ENCODE measurements around the gene PPP1R16B. TPM values are rescaled to one million over a fixed set of nuclear protein-coding genes. Genes with fewer than 3 reads are reported as not detected.

The PPP1R16B gene
- total RNA-seq, 4 donors from 2014 or later: 6.3 to 14.4 (median 9.0) TPM

DNA sequence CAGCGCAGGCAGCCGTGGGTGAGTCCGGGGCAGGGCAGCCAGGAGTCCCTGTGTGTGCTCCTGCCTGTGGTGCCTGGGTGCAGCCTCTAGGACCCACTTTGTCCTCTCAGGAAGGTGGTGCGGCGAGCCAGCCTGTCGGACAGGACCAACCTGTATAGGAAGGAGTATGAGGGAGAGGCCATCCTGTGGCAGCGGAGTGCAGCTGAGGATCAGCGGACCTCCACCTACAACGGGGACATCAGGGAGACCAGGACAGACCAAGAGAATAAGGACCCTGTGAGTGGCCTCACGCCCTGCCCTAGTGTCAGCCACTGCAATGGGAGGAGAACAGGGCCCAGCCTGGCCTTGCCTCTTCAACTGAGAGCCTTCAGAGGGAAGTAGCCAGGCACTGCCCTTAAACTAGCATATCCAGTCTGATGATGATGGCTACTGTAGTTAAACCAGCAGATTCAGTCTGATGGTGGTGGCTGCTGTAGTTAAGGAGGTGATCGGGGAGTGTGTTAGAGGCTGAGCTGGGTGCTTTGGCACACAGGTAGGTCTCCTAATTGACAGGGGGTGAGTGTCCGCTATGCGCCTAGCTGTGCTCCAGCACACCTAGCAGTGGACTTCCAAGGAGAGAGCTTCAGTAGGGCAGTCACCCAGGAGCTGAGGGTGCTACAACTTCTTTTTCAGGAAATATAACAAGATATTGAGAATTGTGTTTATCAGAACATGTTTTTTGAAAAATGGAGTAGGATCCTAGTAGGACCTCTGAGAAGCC, 102.6 kb downstream of the PPP1R16B start:
- no peak overlapping the region for H3K4me3 ChIP-seq (replicated peaks in 1 of 3)
- no peaks in the 10 kb centered on the region for H3K27me3 ChIP-seq
- no peak for DNase-seq
- 72 to 75% methylated on average over 9 to 13 of the region's 13 CpGs for WGBS, 2 donors
- TF ChIP-seq CTCF (IDR thresholded peaks at IDR 0.05): no peak
- TF ChIP-seq POLR2A (IDR thresholded peaks at IDR 0.05): no peak
- H3K4me1 ChIP-seq: no peaks in the 10 kb centered on the region
- no peaks in the 10 kb centered on the region for H3K36me3 ChIP-seq
- intact Hi-C loops (cut with DNase I): no loop called here
- H3K9me3 ChIP-seq: no peaks in the 10 kb centered on the region
- no peak overlapping the region for H3K27ac ChIP-seq

DNA sequence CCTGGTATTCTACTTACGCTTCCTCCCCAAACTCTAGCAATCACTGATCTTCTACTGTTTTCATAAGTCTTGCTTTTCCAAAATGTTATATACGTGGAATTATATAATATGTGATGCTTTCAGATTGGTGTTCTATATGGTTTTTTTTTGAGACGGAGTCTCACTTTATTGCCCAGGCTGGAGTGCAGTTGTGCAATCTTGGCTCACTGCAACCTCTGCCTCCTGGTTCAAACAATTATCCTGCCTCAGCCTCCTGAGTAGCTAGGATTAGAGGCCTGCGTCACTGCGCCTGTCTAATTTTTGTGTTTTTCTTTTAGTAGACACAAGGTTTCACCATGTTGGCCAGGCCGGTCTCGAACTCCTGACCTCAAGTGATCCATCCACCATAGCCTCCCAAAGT, 109.9 kb downstream of the PPP1R16B start:
- H3K9me3 ChIP-seq: no peaks in the 10 kb centered on the region
- no peak for TF ChIP-seq CTCF (IDR thresholded peaks at IDR 0.05)
- no peak for TF ChIP-seq POLR2A (IDR thresholded peaks at IDR 0.05)
- H3K4me1 ChIP-seq: no peaks in the 10 kb centered on the region
- H3K27me3 ChIP-seq: no peaks in the 10 kb centered on the region
- H3K27ac ChIP-seq: no peak overlapping the region
- WGBS, 2 donors: 93 to 97% methylated on average over 7 of the region's 7 CpGs
- DNase-seq: no peak
- no peak overlapping the region for H3K4me3 ChIP-seq (replicated peaks in 1 of 3)
- intact Hi-C loops (cut with DNase I): no loop called here
- H3K36me3 ChIP-seq: no peaks in the 10 kb centered on the region

- no peak overlapping the region for H3K4me3 ChIP-seq (replicated peaks in 1 of 3)
- intact Hi-C loops (cut with DNase I): no loop called here
- no peak overlapping the region for H3K27ac ChIP-seq
- H3K9me3 ChIP-seq: no peaks in the 10 kb centered on the region
- H3K36me3 ChIP-seq: no peaks in the 10 kb centered on the region
- no peaks in the 10 kb centered on the region for H3K4me1 ChIP-seq
- no peak for TF ChIP-seq POLR2A (IDR thresholded peaks at IDR 0.05)
- TF ChIP-seq CTCF (IDR thresholded peaks at IDR 0.05): no peak
- WGBS, 2 donors: 78 to 89% methylated on average over 4 of the region's 4 CpGs
- DNase-seq: no peak
- H3K27me3 ChIP-seq: no peaks in the 10 kb centered on the region
Observed at GRCh38 chr20:38917657-38918056, 112.2 kb downstream of the PPP1R16B start.

- TF ChIP-seq CTCF (IDR thresholded peaks at IDR 0.05) (no peak), POLR2A (IDR thresholded peaks at IDR 0.05) (no peak)
- no peak overlapping the region for H3K27ac ChIP-seq
- no peaks in the 10 kb centered on the region for H3K4me1 ChIP-seq
- WGBS, 2 donors: 90 to 98% methylated on average over 5 to 17 of the region's 19 CpGs
- H3K4me3 ChIP-seq (replicated peaks in 1 of 3): no peak overlapping the region
- H3K9me3 ChIP-seq: no peaks in the 10 kb centered on the region
- H3K36me3 ChIP-seq: no peaks in the 10 kb centered on the region
- DNase-seq: no peak
- H3K27me3 ChIP-seq: no peaks in the 10 kb centered on the region
- intact Hi-C loops (cut with DNase I): no loop called here
Observed at GRCh38 chr20:38918172-38918571, 112.7 kb downstream of the PPP1R16B start.

- WGBS, 2 donors: 63 to 79% methylated on average over 5 to 7 of the region's 7 CpGs
- H3K27me3 ChIP-seq: no peaks in the 10 kb centered on the region
- H3K9me3 ChIP-seq: no peaks in the 10 kb centered on the region
- intact Hi-C loops (cut with DNase I): no loop called here
- TF ChIP-seq POLR2A (IDR thresholded peaks at IDR 0.05) (no peak), CTCF (IDR thresholded peaks at IDR 0.05) (no peak)
- H3K27ac ChIP-seq: no peak overlapping the region
- no peak overlapping the region for H3K4me3 ChIP-seq (replicated peaks in 1 of 3)
- no peak for DNase-seq
- H3K36me3 ChIP-seq: no peaks in the 10 kb centered on the region
- H3K4me1 ChIP-seq: no peaks in the 10 kb centered on the region
Observed at GRCh38 chr20:38919683-38920082, 114.2 kb downstream of the PPP1R16B start.
